HL-60/S4 treated with phorbol 12-myristate 13-acetate at 8.2 ng/mL for 4 days and 3 days (cell line): Measurements from ENCODE around the gene REM1.
"Not testable (repeated sequence)": the region's sequence is repeated elsewhere in the genome, so short reads cannot be mapped to it uniquely, and the experiment has no call there.

ENCODE experiments used
- in situ Hi-C: fragments of 300-500 bp; cut with MboI; formaldehyde crosslinking; loops from 2 replicates; pipeline ENCODE4 v1.15.0; 2022; ENCODE audit warnings: low sequenced_read_pairs

Gene REM1

DNA sequence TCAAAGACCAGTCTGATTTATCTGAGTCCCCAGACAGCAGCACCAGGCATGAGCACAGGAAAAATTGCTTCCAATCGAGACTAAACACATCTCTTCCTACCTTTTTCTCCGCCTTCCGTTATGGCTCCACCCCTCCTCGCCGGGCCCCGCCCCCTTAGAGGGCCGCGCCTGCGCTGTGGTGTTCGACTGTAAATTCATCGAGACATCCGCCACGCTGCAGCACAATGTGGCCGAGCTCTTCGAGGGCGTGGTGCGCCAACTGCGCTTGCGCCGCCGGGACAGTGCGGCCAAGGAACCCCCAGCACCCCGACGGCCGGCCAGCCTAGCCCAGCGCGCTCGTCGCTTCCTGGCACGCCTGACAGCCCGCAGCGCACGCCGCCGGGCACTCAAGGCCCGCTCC lies 8.9 kb downstream of the REM1 start:
- in situ Hi-C loops, result no loop called here

DNA sequence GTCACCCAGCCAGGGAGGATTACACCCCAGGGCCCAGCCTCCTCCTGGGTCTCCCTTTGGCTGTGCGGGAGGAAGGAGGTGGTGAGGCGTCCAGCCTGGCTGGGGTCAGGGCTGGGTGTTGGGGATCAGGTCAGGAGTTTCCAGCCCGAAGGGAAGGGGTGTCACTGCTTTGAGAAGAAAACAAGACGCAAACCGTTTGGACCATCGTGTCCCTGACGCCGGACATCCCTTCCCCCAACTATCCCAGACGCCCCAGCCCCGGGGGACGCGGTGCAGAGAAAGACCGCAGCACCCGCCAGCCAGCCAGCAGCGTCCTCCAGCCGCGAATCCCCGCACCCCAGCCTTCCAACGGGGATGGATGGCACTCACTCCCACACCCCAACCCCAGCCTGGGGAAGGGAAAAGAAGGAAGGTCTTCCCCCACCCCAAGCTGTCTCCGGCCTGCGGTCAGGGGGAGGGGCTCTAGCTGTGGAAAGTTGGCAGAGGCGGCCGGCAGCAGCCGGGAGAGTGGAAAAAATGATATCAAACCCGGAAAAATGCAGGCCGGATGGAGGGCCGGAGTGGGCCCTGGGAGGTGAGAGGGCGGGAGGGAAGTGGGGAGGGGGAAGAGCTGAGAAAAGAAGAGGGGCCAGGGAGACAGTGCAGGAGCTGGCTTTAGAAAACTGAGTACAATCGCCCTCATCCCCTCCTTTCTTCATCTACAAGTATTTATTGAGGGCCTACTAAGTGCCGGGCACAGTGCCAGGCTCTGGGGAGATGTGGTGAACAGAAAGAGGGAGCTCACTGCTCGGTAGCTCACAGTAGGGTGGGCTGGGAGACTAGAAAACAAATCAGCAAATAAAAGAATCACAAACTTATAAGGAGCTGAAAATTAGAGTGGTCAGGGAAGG lies 10.6 kb downstream of the REM1 start:
- in situ Hi-C loops, result no loop called here

DNA sequence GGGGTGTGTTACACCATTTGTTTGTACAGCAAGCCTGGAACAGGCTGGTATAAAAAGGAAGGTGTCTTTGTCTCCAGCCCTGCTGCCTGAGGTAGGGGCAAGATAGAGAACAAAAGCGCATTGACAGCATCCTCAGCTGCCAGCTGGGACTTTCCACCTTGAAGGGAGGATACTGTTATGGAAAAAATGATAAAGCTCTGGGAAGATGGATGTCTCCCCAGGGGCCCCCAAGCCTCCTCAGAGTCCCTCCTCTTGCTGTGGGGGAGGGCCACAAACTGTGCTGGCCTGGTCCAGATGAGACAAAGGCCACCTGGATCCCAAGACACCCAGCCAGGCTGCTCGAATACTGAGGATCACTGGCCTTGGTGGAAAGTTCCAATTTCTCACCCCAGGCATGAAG lies 13.0 kb downstream of the REM1 start:
- in situ Hi-C loops, result no loop called here

DNA sequence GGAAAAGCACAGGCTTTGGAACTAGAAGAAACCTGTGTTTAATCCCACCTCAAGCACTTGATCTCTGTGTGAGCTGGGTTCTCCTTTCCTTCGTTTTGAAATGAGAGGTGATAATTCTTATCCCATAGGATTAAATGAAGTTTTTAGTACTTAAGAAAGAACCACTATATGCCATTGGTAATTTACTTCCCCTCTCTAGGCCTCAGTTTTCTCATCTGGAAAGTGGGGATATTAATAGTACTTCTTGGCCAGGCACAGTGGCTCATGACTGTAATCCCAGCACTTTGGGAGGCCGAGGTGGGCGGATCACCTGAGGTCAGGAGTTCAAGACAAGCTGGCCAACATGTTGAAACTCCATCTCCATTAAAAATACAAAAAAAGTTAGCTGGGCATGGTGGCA lies 14.1 kb downstream of the REM1 start:
- in situ Hi-C loops, result no loop called here

DNA sequence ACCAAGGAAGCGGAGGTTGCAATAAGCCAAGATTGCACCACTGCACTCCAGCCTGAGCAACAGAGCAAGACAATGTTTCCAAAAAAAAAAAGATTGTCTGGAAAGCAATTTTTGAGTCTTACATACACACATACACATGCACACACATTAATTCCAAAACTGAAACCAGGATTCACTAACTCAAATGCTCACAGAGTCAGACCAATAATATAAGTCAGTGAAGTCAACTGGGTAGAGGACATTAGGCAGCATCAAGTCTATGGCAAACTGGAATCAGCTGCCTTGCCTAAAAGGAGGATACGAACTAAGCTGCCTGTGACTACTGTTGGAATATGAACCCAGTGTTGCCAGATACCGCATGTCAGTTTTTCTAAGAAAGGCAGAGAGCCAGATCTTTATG lies 15.7 kb downstream of the REM1 start:
- in situ Hi-C loops, result no loop called here

DNA sequence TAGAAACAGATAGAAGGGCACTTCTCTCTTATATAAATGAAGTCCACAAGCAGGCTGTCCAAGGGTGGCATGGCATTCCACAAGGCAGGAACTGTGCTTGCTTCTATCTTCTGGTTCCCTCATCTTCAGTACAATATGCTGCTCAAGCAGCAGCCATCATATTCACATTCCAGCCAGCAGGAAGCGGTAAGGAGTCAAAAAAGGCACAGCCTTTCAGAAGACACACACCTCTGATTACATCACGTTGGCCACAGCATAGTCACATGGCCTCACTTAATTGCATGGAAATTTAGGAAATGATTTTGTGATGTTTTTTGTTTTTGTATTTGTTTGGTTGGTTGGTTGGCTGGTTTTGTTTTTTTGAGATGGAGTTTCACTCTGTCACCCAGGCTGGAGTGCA lies 19.0 kb downstream of the REM1 start:
- in situ Hi-C loops, result no loop called here

DNA sequence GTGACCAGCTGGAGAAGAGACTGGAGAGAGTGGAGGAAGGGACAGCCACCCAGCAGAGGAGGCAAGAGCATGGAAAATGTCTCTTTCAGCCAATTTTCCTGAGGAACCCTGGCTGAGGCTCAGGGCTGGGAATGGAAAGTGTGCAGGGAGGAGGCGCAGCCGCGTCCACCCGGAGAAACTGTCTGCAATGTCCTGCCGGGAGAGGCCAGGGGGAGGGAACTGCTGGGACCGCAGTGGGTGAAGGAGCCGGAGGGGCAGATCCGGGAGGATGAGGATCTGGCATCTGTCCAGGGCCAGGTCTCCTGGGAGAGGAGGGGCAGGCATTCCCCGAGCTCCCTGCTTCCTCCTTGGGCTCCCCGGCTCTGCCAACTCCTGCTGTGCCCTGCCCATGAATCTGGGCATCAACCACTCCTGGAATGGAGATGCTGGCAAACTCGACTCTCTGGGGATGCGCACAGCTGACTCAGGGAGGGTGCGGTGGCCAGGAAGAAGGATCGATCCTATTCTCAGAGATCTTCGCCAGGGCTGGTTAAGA lies 21.7 kb downstream of the REM1 start:
- in situ Hi-C loops, result no loop called here

DNA sequence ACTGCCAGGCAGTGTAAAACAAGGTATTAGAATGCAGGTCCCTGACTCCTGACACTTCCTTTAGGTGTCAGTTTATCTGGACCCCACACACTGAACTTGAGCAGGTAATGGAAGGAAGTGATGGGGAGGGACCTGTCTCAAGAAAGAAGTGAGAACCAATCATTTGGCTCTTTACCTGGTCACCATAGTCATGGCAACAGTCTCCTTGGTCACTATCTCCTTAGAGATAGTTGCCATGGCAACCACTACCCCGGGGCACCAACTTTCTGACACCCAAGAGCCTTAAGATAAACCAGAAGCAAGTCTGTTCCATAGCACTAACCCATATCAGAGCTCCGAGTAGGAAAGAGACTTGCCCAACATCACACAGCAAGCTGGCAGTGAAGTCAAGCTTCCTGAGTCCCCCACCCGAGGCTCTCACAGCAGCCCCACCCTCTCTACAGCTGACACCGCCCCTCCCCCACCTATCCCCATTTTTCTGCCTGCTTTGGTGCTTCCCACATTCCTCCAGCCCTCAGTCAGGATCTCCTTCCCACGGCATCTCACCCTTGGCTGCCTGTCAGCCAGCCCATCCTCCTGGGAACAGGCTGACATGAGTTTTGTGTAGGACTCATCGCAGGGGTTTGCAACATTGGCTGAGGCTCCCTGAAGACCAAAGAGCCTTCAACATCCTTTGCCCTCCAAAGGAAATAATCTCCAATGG lies 22.9 kb downstream of the REM1 start:
- in situ Hi-C loops, result no loop called here

DNA sequence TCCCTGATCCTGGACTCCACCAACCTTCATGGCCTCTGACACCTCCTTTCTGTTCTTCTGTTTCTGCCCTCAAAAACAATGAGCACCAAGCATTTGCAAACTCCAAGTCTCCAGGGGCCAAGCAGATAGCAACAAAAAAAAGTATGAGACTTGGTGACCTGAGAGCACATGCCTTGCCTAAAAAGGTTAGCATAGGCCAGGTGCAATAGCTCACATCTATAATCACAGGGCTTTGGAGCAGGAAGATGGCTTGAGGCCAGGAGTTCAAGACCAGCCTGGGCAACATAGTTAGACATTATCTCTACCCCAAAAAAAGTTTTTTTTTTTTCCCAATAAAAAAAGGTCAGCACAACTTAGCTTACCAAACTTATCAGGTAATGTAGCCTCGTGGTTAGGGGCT lies 25.4 kb downstream of the REM1 start:
- in situ Hi-C loops, result no loop called here

DNA sequence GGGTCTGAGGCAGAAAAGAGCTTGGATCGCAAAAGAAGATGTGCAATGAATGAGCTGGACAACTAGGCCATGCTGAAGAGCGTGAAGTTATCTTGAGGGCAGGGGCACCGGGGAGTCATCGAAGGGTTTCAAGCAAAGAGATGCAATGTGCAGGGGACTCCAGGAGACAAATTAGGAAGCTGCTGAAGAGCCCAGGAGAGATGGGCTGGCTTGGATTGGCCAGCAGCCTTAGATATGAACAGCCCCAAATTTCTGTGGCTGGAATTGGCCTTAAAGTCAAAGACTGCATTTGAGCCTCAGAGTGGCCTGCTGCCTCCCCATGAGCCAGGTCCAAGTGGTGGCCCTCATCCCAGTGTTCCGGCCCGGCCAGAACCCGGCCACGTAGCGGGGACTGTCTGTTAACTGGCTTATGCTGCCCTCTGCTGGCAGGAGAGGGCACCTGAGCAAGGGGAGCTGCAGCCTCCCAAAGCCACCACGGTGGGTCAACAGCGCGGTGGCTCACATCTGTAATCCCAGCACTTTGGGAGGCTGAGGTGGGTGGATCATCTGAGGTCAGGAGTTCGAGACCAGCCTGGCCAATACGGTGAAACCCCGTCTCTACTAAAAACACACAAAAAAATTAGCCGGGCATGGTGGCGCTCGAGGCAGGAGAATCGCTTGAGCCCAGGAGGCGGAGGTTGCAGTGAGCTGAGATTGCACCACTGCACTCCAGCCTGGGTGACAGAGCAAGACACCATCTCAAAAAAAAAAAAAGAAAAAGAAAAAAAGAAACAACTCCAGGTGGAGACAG lies 28.0 kb downstream of the REM1 start:
- in situ Hi-C loops, result not testable (repeated sequence)

DNA sequence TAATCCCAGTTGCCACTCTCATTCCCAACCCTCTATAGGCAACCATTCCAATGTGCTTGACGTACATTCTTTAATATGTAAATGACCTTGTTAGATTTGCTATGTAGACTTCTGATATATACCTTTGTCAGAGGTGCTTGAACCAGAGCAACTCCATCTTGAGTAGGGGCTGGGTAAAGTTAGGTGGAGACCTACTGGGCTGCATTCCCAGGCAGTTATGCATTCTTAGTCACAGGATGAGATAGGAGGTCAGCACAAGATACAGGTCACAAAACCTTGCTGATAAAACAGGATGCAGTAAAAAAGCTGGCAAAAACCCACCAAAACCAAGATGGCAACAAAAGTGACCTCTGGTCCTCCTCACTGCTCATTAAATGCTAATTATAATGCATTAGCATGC lies 30.8 kb downstream of the REM1 start:
- in situ Hi-C loops, result no loop called here

DNA sequence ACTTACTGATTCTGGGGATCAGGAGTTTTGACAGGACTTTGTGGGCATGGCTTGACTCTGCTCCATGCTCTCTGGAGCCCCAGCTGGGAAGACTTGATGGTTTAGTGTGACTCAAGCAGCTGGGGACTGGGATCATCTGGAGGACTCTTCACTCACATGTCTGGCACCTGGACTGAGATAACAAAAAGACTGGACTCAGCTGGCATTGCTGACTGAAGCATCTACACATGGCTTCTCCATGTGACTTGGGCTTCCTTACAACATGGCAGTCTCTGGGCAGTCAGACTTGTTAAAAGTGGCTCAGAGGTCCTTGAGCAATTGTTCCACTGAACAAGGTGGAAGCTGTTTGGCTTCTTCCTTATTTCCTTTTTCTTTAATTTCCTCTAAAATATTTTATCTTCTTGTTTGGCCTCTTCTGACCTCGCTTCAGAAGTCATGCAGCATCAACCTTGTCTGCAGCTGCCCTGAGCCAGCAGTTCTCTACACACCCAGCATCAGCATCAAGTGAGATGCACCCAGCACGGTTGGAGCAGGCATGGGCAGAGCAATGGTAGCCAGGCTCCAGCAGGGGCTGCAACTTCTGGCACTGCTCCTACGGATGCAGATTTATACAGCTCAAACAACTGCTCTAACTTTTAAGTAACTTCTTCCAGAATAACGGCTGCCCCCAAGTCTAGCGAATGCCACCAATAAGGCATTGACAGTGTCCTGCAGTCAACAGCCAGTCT lies 33.6 kb downstream of the REM1 start:
- in situ Hi-C loops, result no loop called here

DNA sequence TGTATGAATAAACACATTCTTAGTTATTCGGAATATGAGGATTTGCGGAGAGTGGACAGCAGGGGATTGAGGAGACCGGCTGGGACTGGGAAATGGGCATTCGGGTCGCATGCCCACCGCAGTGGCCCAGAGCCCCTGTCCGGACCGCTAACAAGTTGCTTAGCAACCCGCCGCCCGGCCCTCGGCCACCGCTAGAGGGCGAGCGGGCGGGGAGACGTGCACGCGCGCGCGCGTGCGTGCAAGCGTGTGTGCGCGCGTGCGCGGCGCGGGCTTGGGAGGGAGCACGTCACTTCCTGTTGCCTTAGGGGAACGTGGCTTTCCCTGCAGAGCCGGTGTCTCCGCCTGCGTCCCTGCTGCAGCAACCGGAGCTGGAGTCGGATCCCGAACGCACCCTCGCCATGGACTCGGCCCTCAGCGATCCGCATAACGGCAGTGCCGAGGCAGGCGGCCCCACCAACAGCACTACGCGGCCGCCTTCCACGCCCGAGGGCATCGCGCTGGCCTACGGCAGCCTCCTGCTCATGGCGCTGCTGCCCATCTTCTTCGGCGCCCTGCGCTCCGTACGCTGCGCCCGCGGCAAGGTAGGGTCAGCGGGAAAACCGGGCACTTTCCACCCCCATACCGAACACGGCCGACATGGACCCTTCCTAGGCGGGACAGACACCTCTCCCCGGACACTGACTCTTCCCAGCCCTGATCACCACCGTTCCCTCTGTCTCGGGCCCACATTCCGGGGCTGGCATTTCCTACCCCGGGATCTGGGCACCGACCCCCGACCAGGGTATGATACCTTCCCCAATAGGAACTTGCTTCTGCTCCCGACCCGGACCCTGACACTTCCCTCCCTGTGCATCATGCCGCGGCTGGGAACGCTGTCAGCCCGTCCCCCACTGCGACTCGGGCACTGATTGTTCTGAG lies 39.3 kb downstream of the REM1 start, which contains the start of gene HM13:
Gene HM13 (plus strand): TSS at position 289 of the 918 bp plus-strand sequence. CDS start 110 bp downstream, at position 399.
- in situ Hi-C loops, result no loop called here

DNA sequence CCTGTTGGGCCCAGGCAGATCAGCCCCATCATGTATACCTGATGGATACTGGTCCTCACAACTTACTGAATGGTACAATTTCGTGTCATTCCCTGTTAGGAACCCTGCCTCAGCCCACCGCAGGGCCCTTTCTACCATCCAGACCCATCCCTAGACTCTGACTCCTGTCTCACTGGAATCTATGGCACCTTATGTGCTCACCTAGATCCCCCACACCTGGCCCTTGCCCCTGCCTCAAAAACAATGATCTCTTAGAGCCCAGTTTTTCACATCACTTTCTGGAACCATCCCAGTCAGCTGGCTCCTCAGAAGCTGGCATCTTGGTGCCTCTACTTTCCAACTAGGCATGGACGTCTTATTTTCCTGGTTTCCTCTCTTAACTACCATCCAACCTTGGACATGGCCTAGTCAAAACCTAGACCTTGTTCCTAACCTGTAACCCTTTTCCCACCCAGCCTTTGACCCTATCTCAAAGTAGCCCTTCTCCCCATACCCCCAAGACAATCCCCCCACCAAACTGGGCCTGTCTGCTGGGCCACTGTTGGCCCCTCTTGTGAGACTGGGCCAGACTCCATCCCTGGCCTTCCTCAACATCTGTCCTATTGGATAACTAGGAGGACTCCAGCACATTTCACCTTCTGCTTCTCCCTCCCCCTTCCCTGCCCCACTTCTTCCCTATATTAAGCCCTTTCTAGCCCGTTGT lies 40.1 kb downstream of the REM1 start:
- in situ Hi-C loops, result no loop called here

DNA sequence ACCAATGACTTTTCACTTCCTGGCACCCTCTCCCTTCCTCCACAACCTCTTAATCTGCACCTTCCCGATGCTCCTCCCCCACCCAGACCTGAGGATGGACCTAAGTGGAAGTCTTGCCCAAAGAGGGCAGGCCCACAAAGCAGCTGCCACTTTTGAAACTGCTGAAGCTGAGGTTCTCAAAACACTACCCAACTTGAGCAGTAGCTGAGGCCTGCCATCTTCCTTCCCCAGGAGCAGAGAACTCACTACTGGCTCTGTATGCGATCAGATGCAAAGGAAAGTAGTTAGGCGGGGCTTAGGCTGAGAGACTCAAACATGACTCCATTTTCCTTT lies 40.7 kb downstream of the REM1 start:
- in situ Hi-C loops, result no loop called here

DNA sequence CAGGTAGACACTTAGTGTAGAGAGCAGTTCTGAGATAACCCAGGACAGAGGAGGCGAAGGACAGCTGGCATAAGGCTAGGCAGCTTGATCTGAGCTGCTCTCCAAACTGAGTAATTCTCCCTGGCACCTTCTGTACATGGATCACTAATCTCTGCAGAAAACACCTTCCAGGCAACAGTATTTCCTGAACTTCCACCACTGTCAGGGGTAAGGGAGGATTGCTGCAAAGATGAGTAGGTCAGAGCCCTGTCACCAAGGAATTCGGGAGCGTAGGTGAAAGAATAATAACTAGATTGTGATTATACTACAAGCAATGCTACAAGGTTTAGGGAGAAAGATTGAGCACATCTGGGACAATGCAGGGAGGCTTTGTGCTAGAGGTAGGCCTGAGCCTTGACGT lies 41.1 kb downstream of the REM1 start:
- in situ Hi-C loops, result no loop called here

DNA sequence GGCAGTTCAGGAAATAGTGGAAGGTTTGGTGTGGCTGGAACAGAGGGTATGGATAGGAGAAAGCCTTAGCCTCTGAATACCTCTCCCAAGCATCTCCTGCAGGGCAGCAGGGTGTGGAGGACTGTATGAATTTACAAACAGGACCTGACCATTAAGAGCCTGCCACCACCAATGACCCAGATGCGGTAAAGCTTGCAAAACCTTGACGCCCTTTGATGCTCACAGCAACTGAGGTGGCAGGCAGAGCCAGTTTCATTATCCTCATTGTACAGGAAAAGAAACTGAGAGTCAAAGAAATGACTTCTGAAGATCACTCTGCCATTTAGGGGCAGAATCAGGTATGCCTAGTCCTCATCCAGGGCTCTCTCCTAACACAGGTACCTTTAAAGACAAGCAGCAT lies 41.6 kb downstream of the REM1 start:
- in situ Hi-C loops, result no loop called here

DNA sequence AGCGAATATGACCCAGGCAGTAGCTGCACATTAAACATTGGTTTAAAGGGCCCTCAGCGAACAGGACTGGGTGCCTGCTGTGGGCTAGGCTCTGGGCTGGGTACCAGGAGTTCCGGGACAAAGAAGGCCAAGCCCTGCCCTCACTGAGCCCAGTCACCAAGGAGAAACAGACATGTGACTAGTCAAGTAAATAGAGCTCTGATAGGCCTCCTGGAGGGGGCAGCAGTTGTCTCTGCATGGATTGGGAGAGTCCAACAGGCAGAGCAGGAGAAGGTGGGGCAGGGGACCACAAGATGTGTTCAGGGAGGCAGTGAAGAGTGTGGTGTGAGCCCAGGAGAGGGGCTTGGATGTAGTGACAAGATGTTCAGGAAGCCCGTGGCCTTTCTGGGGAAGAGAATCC lies 42.3 kb downstream of the REM1 start:
- in situ Hi-C loops, result no loop called here

DNA sequence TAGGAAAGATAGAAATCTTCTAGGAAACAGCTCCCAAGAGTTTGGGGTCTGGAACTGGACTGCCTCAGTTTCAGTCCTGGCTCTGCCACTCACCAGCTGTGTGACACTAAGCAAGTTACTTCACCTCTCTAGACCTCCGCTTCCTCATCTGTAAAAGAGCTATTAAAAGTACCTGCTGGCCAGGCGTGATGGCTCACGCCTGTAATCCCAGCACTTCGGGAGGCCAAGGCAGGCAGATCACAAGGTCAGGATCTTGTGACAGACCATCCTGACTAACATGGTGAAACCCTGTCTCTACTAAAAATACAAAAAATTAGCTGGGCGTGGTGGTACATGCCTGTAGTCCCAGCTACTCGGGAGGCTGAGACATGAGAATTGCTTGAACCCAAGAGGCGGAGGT lies 46.2 kb downstream of the REM1 start:
- in situ Hi-C loops, result not testable (repeated sequence)
